Mesendoderm (in vitro differentiated cells): ENCODE data around the gene OLR1.

Experiments used
- DNase-seq: peaks from one replicate; pipeline ENCODE4 v3.0.0; 2013
- H2AK5ac ChIP-seq: 2 replicates; pipeline ENCODE4 v1.6.1; 2013; ENCODE audit warnings: low read length, inconsistent platforms
- H2BK120ac ChIP-seq: 2 replicates; pipeline ENCODE4 v1.6.1; 2013; ENCODE audit warnings: low read depth, mild to moderate bottlenecking, low read length, moderate library complexity, mixed read lengths
- H2BK15ac ChIP-seq: replicated peaks from 2 replicates; pipeline ENCODE4 v1.6.1; 2013; ENCODE audit warnings: low read depth, mild to moderate bottlenecking, moderate library complexity
- H2BK5ac ChIP-seq: 2 replicates; pipeline ENCODE4 v1.6.1; 2013; ENCODE audit warnings: low read length, inconsistent platforms
- H3K18ac ChIP-seq: 2 replicates; pipeline ENCODE4 v1.6.1; 2013; ENCODE audit warnings: mild to moderate bottlenecking, low read length, mixed read lengths
- H3K23ac ChIP-seq: one replicate; pipeline ENCODE4 v1.6.1; 2013; ENCODE audit warnings: low read length
- H3K27ac ChIP-seq: 2 replicates; pipeline ENCODE4 v1.5.1; 2013; ENCODE audit warnings: low read depth, mild to moderate bottlenecking, inconsistent platforms, low read length, moderate library complexity
- H3K27me3 ChIP-seq: 2 replicates; pipeline ENCODE4 v1.6.1; 2013; ENCODE audit warnings: low read length, control low read depth, mild to moderate bottlenecking, inconsistent platforms; ENCODE audit not compliant: insufficient read depth, poor library complexity
- H3K36me3 ChIP-seq: 2 replicates; pipeline ENCODE4 v1.6.1; 2013; ENCODE audit warnings: low read length, inconsistent platforms; ENCODE audit not compliant: control insufficient read depth, insufficient read depth
- H3K4ac ChIP-seq: one replicate; pipeline ENCODE4 v1.6.1; 2013; ENCODE audit warnings: low read depth, mild to moderate bottlenecking, low read length, moderate library complexity
- H3K4me1 ChIP-seq: 2 replicates; pipeline ENCODE4 v1.6.1; 2013; ENCODE audit warnings: low read depth, low read length, inconsistent platforms; ENCODE audit not compliant: control insufficient read depth
- H3K4me2 ChIP-seq: 2 replicates; pipeline ENCODE4 v1.6.1; 2013; ENCODE audit warnings: low read length
- H3K4me3 ChIP-seq: 2 replicates; pipeline ENCODE4 v1.5.1; 2013; ENCODE audit warnings: mild to moderate bottlenecking, low read length
- H3K56ac ChIP-seq: one replicate; pipeline ENCODE4 v1.6.1; 2013; ENCODE audit warnings: low read length
- H3K79me1 ChIP-seq: 2 replicates; pipeline ENCODE4 v1.6.1; 2013; ENCODE audit warnings: low read length, inconsistent platforms
- H3K79me2 ChIP-seq: 2 replicates; pipeline ENCODE4 v1.6.1; 2013; ENCODE audit warnings: mild to moderate bottlenecking, low read length; ENCODE audit not compliant: control insufficient read depth, insufficient read depth
- H3K9ac ChIP-seq: 2 replicates; pipeline ENCODE4 v1.6.1; 2013; ENCODE audit warnings: low read length, inconsistent platforms
- H4K5ac ChIP-seq: one replicate; pipeline ENCODE4 v1.6.1; 2013; ENCODE audit warnings: low read length
- H4K8ac ChIP-seq: one replicate; pipeline ENCODE4 v1.6.1; 2013; ENCODE audit warnings: low read depth, mild to moderate bottlenecking, control low read depth, low read length, moderate library complexity
- WGBS: extraction: QIAGEN DNeasy Blood & Tissue Kit; methylation state at CpG from one replicate; pipeline ENCODE4 v1.1.7; 2013; ENCODE audit warnings: low lambda C conversion rate, missing lambda C conversion rate; ENCODE audit not compliant: insufficient coverage; ENCODE audit errors: extremely low coverage; 5-methylcytosine and 5-hydroxymethylcytosine counted together

The OLR1 gene

GRCh38 chr12:10119066-10119465, 52.9 kb downstream of the OLR1 start:
- no peak overlapping the region for H3K27ac ChIP-seq
- no peak overlapping the region for H3K4me3 ChIP-seq
- H3K18ac ChIP-seq = no peak overlapping the region
- H3K9ac ChIP-seq = no peak overlapping the region
- H4K5ac ChIP-seq = no peak overlapping the region
- H3K23ac ChIP-seq = no peak overlapping the region
- H2AK5ac ChIP-seq = no peak overlapping the region
- H3K4ac ChIP-seq = no peak overlapping the region
- no CpG with 5 or more reads among the region's 3 CpGs for WGBS
- no peak overlapping the region for H3K56ac ChIP-seq
- H3K79me1 ChIP-seq = no peaks in the 10 kb centered on the region
- no peaks in the 10 kb centered on the region for H3K4me1 ChIP-seq
- no peaks in the 10 kb centered on the region for H3K79me2 ChIP-seq
- H2BK5ac ChIP-seq = no peak overlapping the region
- H3K27me3 ChIP-seq = no peaks in the 10 kb centered on the region
- no peak overlapping the region for H3K4me2 ChIP-seq
- H2BK120ac ChIP-seq = no peak overlapping the region
- no peak for DNase-seq
- no peak overlapping the region for H2BK15ac ChIP-seq
- no peak overlapping the region for H4K8ac ChIP-seq
- H3K36me3 ChIP-seq = no peaks in the 10 kb centered on the region

GRCh38 chr12:10115890-10116289, 56.0 kb downstream of the OLR1 start:
- no peak overlapping the region for H2BK15ac ChIP-seq
- no peak overlapping the region for H2BK120ac ChIP-seq
- no peak overlapping the region for H2AK5ac ChIP-seq
- WGBS = no CpG with 5 or more reads among the region's 7 CpGs
- no peaks in the 10 kb centered on the region for H3K27me3 ChIP-seq
- H4K5ac ChIP-seq = no peak overlapping the region
- no peaks in the 10 kb centered on the region for H3K36me3 ChIP-seq
- no peak overlapping the region for H3K9ac ChIP-seq
- no peak overlapping the region for H3K18ac ChIP-seq
- no peak for DNase-seq
- no peak overlapping the region for H4K8ac ChIP-seq
- no peak overlapping the region for H3K27ac ChIP-seq
- no peak overlapping the region for H3K4ac ChIP-seq
- H3K79me1 ChIP-seq = no peaks in the 10 kb centered on the region
- no peak overlapping the region for H2BK5ac ChIP-seq
- H3K56ac ChIP-seq = no peak overlapping the region
- no peak overlapping the region for H3K4me2 ChIP-seq
- H3K4me1 ChIP-seq = no peaks in the 10 kb centered on the region
- H3K23ac ChIP-seq = no peak overlapping the region
- no peak overlapping the region for H3K4me3 ChIP-seq
- H3K79me2 ChIP-seq = no peaks in the 10 kb centered on the region

DNA sequence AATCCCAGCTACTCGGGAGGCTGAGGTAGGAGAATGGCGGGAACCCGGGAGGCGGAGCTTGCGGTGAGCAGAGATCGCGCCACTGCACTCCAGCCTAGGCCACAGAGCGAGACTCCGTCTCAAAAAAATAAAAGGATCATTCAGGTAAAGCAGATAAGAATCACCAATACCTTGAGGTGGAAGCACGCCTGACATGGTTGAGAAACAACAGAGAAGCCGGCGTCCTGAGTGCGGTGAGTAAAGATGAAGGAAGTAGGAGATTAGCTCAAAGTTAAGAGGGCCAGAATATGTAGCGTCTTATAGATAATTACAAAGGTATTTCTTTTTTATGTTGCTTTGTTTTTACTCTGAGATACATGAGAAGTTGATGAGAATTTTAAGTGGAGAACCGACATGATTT, 56.6 kb downstream of the OLR1 start:
- no peak overlapping the region for H3K4me2 ChIP-seq
- H3K9ac ChIP-seq = no peak overlapping the region
- no peak overlapping the region for H2AK5ac ChIP-seq
- no peak overlapping the region for H3K4me3 ChIP-seq
- no peak overlapping the region for H2BK120ac ChIP-seq
- H3K79me2 ChIP-seq = no peaks in the 10 kb centered on the region
- H2BK5ac ChIP-seq = no peak overlapping the region
- H3K18ac ChIP-seq = no peak overlapping the region
- no peak overlapping the region for H3K27ac ChIP-seq
- DNase-seq = no peak
- no peak overlapping the region for H2BK15ac ChIP-seq
- no CpG with 5 or more reads among the region's 15 CpGs for WGBS
- no peak overlapping the region for H4K8ac ChIP-seq
- H3K27me3 ChIP-seq = no peaks in the 10 kb centered on the region
- no peak overlapping the region for H3K4ac ChIP-seq
- H4K5ac ChIP-seq = no peak overlapping the region
- H3K23ac ChIP-seq = no peak overlapping the region
- no peaks in the 10 kb centered on the region for H3K4me1 ChIP-seq
- no peaks in the 10 kb centered on the region for H3K36me3 ChIP-seq
- no peak overlapping the region for H3K56ac ChIP-seq
- no peaks in the 10 kb centered on the region for H3K79me1 ChIP-seq

- Histone ChIP-seq H3K4me1 (no peaks in the 10 kb centered on the region), H3K56ac (no peak overlapping the region), H3K4me2 (no peak overlapping the region), H3K18ac (no peak overlapping the region), H3K9ac (no peak overlapping the region), H2AK5ac (no peak overlapping the region), H3K79me2 (no peaks in the 10 kb centered on the region), H3K36me3 (no peaks in the 10 kb centered on the region), H4K5ac (no peak overlapping the region), H2BK15ac (no peak overlapping the region), H3K4ac (no peak overlapping the region), H3K79me1 (no peaks in the 10 kb centered on the region), H2BK5ac (no peak overlapping the region), H3K27me3 (no peaks in the 10 kb centered on the region), H3K23ac (no peak overlapping the region), H3K27ac (no peak overlapping the region), H2BK120ac (no peak overlapping the region), H4K8ac (no peak overlapping the region), H3K4me3 (no peak overlapping the region)
- 100% methylated on average over 1 of the region's 1 CpG for WGBS
- DNase-seq = no peak
These were observed 58.0 kb downstream of the OLR1 start for GRCh38 chr12:10113920-10114319.

DNA sequence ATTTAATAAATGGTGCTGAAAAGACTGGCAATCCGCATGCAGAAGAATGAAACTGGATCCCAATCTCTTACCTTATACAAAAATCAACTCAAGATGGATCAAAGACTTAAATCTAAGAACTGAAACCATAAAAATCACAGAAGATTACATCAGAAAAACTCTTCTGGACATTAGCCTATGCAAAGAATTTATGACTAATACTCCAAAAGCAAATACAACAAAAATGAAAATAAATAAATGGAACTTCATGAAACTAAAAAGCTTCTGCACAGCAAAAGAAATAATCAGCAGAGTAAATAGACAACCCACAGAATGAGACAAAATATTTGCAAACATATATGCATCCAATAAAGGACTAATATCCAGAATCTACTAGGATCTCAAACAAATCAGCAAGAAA, 58.9 kb downstream of the OLR1 start:
- Histone ChIP-seq H3K23ac (no peak overlapping the region), H3K27me3 (no peaks in the 10 kb centered on the region), H4K8ac (no peak overlapping the region), H2BK15ac (no peak overlapping the region), H3K18ac (no peak overlapping the region), H3K4me1 (no peaks in the 10 kb centered on the region), H2AK5ac (no peak overlapping the region), H3K4ac (no peak overlapping the region), H3K79me1 (no peaks in the 10 kb centered on the region), H3K4me2 (no peak overlapping the region), H3K9ac (no peak overlapping the region), H2BK5ac (no peak overlapping the region), H3K36me3 (no peaks in the 10 kb centered on the region), H4K5ac (no peak overlapping the region), H3K4me3 (no peak overlapping the region), H3K56ac (no peak overlapping the region), H3K27ac (no peak overlapping the region), H3K79me2 (no peaks in the 10 kb centered on the region), H2BK120ac (no peak overlapping the region)
- DNase-seq = no peak
- no CpG with 5 or more reads among the region's 1 CpG for WGBS

DNA sequence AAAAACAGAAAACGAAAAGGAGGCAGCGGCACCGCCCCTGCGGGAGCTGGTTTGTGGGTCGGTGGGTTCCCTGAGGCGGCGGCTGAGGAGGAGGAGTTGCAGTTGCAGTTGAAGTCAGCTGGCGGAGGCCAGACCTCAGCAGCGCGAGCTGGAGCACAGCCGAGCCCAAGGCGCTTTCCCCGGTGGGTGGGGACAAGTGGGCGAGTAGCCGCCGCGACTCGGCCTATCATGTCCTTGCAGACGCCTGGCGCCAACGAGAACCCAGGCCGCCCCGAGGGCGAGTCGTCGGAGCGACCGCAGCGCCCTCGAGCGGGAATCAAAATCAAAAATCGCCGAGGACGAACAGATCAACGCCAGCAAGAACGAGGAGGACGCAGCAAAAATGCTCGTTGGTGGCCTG, 60.5 kb downstream of the OLR1 start:
- Histone ChIP-seq H3K4ac (no peak overlapping the region), H3K18ac (no peak overlapping the region), H3K79me2 (no peaks in the 10 kb centered on the region), H4K5ac (no peak overlapping the region), H3K56ac (no peak overlapping the region), H2AK5ac (no peak overlapping the region), H3K36me3 (no peaks in the 10 kb centered on the region), H3K27me3 (no peaks in the 10 kb centered on the region), H4K8ac (no peak overlapping the region), H3K4me2 (no peak overlapping the region), H3K4me1 (no peaks in the 10 kb centered on the region), H2BK15ac (no peak overlapping the region), H3K9ac (no peak overlapping the region), H3K4me3 (no peak overlapping the region), H2BK120ac (no peak overlapping the region), H2BK5ac (no peak overlapping the region), H3K79me1 (no peaks in the 10 kb centered on the region), H3K23ac (no peak overlapping the region), H3K27ac (no peak overlapping the region)
- no CpG with 5 or more reads among the region's 38 CpGs for WGBS
- no peak for DNase-seq
